ENCODE data around the gene GNS. TPM values are rescaled to one million over a fixed set of nuclear protein-coding genes. Genes with fewer than 3 reads are reported as not detected.

Gene GNS
- total and polyA plus RNA-seq, 10 of the 15 experiments (the other 5 are each of a cell fraction or from before 2014, with no cell fraction given) = 4.1 to 33.8 (median 19.1) TPM

GRCh38 chr12:64753427-64753826, 5.8 kb downstream of the GNS start (continued):
- no peak for TF ChIP-seq BCLAF1 (IDR thresholded peaks at IDR 0.05)
- TF ChIP-seq, protein P1, sequence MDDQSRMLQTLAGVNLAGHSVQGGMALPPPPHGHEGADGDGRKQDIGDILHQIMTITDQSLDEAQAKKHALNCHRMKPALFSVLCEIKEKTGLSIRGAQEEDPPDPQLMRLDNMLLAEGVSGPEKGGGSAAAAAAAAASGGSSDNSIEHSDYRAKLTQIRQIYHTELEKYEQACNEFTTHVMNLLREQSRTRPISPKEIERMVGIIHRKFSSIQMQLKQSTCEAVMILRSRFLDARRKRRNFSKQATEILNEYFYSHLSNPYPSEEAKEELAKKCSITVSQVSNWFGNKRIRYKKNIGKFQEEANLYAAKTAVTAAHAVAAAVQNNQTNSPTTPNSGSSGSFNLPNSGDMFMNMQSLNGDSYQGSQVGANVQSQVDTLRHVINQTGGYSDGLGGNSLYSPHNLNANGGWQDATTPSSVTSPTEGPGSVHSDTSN (IDR thresholded peaks at IDR 0.05; ENCODE audit: insufficient replicate concordance, low read depth, low read length) = no peak
- no peak for TF ChIP-seq USF1 (IDR thresholded peaks at IDR 0.05; ENCODE audit: borderline replicate concordance, extremely low read length, insufficient read depth, low read depth, low read length)
- no peak for TF ChIP-seq CHD2 (IDR thresholded peaks at IDR 0.05; ENCODE audit: borderline replicate concordance, low read depth, low read length)
- no peak for TF ChIP-seq BACH1 (IDR thresholded peaks at IDR 0.05; ENCODE audit: borderline replicate concordance)
- no peak for TF ChIP-seq ZNF207 (IDR thresholded peaks at IDR 0.05; ENCODE audit: borderline replicate concordance)
- no peak for TF ChIP-seq MAX (IDR thresholded peaks at IDR 0.05; ENCODE audit: low read depth, low read length)
- no peak for TF ChIP-seq CHD1 (IDR thresholded peaks at IDR 0.05; ENCODE audit: low read depth, low read length)
- TF ChIP-seq ETV6 (conservative IDR thresholded peaks at IDR 0.05 in 1 of 2, IDR thresholded peaks at IDR 0.05 in 1 of 2; ENCODE audit: borderline replicate concordance in 1 of 2, low read depth in 1 of 2) = no peak

All from GM12878 (cell line).